Peyer's patch (tissue), 4 donors: ENCODE data around the gene ARMH3.

ENCODE experiments used
- CTCF ChIP-seq, 6 experiments: fragments of 450-650 bp in 4 of 6; fragments of 200-600 bp in 2 of 6; sonication (generic) in 1 of 6; IDR thresholded peaks; one replicate each; pipeline ENCODE4 v1.5.1; 2017 to 2019; ENCODE audit warnings: antibody characterized with exemption in 6 of 6, mild to moderate bottlenecking in 3 of 6, moderate library complexity in 1 of 6
- POLR2A ChIP-seq, 2 donors: fragments of 450-650 bp; IDR thresholded peaks; one replicate each; pipeline ENCODE4 v1.5.1; 2017; ENCODE audit warnings: antibody characterized with exemption in 2 of 2, mild to moderate bottlenecking in 2 of 2, moderate library complexity in 2 of 2

- no peak for TF ChIP-seq POLR2A (IDR thresholded peaks at IDR 0.05)
- TF ChIP-seq CTCF (IDR thresholded peaks at IDR 0.05), result no peak
These were observed 227.9 kb downstream of the ARMH3 start for GRCh38 chr10:101827919-101828600.
